Osteocyte (in vitro differentiated cells): ENCODE measurements around the gene FARS2. TPM values are rescaled to one million over a fixed set of nuclear protein-coding genes. Genes with fewer than 3 reads are reported as not detected.

ENCODE experiments used
- DNase-seq: peaks from one replicate; pipeline ENCODE4 v3.0.0; 2021; ENCODE audit warnings: mixed read lengths; ENCODE audit not compliant: unreplicated experiment; ENCODE audit errors: extremely low spot score
- H3K27ac Mint-ChIP-seq: one replicate; pipeline ENCODE4 v1.8.0; 2021; ENCODE audit warnings: mild to moderate bottlenecking, mixed read lengths; ENCODE audit not compliant: unreplicated experiment
- H3K27me3 Mint-ChIP-seq: one replicate; pipeline ENCODE4 v1.8.0; 2021; ENCODE audit warnings: mixed read lengths; ENCODE audit not compliant: unreplicated experiment
- H3K36me3 Mint-ChIP-seq: one replicate; pipeline ENCODE4 v1.8.0; 2021; ENCODE audit warnings: mixed read lengths; ENCODE audit not compliant: unreplicated experiment
- H3K4me1 Mint-ChIP-seq: one replicate; pipeline ENCODE4 v1.8.0; 2021; ENCODE audit warnings: mixed read lengths; ENCODE audit not compliant: unreplicated experiment
- H3K4me3 Mint-ChIP-seq: one replicate; pipeline ENCODE4 v1.8.0; 2021; ENCODE audit warnings: mild to moderate bottlenecking, moderate library complexity, mixed read lengths; ENCODE audit not compliant: unreplicated experiment
- H3K9me3 Mint-ChIP-seq: one replicate; pipeline ENCODE4 v1.8.0; 2021; ENCODE audit warnings: mixed read lengths; ENCODE audit not compliant: unreplicated experiment
- total RNA-seq: library from RNA; stranded (reverse); gene quantifications from 2 replicates; pipeline ENCODE4 v1.2.1, GENCODE V29; 2021
- TF ChIP-seq, protein P1 (sequence below): fragments of 200-600 bp; sonication (generic); IDR thresholded peaks from 2 replicates; pipeline ENCODE4 v1.5.0; 2021; ENCODE audit warnings: antibody characterized with exemption, mild to moderate bottlenecking, moderate library complexity

FARS2 gene
- total RNA-seq, 1 donor from 2014 or later, result 17.4 TPM

DNA sequence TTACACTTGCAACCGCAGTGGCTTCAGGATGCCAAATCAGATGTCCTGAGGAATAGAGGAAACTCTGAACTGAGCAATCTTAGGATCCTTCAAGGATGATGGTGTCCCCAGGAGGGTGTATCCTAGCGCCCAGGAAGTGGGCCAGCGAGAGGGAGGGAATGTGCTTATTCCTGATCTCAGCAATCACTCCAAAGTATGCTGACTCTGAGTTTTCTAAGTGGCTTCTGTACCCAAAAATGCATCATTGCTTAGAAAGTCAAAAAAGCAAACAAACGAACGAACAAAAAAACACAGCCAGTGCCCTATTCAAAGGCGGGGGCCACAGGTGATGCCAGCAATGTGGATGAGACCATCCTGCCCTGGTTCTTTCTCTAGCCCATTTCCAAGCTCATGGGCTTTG is 514.8 kb downstream of the FARS2 start:
- no peak for DNase-seq
- no peak overlapping the region for H3K4me3 Mint-ChIP-seq
- no peak overlapping the region for H3K27ac Mint-ChIP-seq
- no peaks in the 10 kb centered on the region for H3K36me3 Mint-ChIP-seq
- H3K4me1 Mint-ChIP-seq, result no peaks in the 10 kb centered on the region
- no peaks in the 10 kb centered on the region for H3K27me3 Mint-ChIP-seq
- H3K9me3 Mint-ChIP-seq, result no peaks in the 10 kb centered on the region
- TF ChIP-seq, protein P1, sequence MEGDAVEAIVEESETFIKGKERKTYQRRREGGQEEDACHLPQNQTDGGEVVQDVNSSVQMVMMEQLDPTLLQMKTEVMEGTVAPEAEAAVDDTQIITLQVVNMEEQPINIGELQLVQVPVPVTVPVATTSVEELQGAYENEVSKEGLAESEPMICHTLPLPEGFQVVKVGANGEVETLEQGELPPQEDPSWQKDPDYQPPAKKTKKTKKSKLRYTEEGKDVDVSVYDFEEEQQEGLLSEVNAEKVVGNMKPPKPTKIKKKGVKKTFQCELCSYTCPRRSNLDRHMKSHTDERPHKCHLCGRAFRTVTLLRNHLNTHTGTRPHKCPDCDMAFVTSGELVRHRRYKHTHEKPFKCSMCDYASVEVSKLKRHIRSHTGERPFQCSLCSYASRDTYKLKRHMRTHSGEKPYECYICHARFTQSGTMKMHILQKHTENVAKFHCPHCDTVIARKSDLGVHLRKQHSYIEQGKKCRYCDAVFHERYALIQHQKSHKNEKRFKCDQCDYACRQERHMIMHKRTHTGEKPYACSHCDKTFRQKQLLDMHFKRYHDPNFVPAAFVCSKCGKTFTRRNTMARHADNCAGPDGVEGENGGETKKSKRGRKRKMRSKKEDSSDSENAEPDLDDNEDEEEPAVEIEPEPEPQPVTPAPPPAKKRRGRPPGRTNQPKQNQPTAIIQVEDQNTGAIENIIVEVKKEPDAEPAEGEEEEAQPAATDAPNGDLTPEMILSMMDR, result no peak

DNA sequence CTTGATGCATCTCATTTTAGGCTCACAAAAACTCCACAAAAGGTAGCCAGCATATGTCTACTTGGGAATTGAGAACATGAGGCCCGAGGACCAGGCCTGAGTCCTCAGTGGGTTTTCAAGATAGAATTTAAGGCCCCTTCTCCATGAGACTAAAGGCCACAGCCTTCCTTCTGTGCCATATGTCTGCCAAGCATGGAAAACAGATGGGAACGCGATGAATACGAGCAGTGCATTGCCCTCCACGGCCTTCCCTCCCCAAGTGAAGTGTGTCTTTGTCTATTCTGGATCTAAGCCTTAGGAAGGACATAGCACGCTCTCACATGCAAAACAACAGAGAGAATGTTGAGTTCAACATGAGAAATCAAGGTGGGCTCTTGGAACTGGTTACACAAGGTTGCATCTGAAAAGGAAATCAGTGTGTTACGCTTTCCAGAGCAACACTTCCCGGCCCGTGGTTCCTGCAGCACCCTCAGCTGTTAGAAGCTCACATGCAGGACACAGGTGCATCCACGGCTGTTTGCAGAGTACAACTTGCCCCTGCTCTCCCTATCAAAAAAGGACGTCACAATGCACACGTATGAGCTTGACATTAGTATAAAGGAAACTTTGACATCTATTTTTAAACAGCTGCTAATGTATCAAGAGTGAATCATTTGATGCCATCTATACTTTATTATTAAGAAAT is 515.5 kb downstream of the FARS2 start:
- H3K9me3 Mint-ChIP-seq, result no peaks in the 10 kb centered on the region
- H3K4me3 Mint-ChIP-seq, result no peak overlapping the region
- no peaks in the 10 kb centered on the region for H3K4me1 Mint-ChIP-seq
- H3K27me3 Mint-ChIP-seq, result no peaks in the 10 kb centered on the region
- no peaks in the 10 kb centered on the region for H3K36me3 Mint-ChIP-seq
- TF ChIP-seq, protein P1, result no peak
- DNase-seq, result no peak
- H3K27ac Mint-ChIP-seq, result no peak overlapping the region

DNA sequence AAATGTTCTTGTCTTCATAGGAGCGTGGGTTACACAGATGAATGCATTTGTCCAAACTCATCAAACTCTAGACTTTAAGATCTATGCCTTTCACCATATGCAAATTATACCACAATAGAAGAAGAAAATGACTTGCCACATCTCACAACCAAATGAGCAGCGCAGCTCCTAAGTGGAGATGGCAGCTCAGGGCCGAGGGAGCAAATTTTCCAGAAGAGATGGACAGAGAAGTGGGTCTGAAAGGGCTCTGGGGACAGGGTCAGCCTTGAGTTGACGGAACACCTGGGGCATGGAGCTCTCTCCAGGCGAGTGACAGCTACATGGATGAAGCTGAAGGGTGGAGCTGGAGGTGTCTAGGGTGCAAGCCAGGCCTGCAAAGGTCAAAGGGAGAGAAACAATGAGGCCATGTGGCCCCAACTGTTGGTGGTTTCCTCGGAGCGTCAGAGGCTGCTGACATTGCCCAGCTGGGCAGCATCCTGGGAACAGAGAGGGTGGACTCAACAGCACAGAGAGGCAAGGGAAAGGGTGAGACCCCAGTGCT is 517.1 kb downstream of the FARS2 start:
- Mint-ChIP-seq H3K36me3 (no peaks in the 10 kb centered on the region), H3K9me3 (no peaks in the 10 kb centered on the region), H3K27me3 (no peaks in the 10 kb centered on the region), H3K4me3 (no peak overlapping the region), H3K27ac (no peak overlapping the region), H3K4me1 (no peaks in the 10 kb centered on the region)
- TF ChIP-seq, protein P1, result no peak
- DNase-seq, result no peak

DNA sequence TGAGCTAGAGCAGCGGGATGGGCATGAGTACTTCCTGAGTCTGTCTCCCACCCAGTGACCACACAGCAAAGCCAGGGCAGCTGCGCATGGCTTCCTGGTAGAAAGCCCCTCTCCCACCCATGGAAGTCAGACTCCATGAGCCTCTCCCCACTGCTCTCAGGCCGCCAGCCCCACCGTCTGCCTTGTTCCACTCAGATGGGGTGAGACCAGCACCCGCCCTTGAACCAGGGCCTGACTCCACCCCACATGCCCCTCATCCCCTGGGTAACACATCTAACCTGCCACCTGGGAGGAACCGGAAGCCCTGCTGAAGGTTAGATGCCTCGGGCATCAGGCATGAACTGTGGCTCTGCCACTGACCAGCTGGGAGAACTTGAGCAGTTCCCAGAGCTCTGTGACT is 517.6 kb downstream of the FARS2 start:
- Mint-ChIP-seq H3K4me1 (no peaks in the 10 kb centered on the region), H3K36me3 (no peaks in the 10 kb centered on the region), H3K9me3 (no peaks in the 10 kb centered on the region), H3K4me3 (no peak overlapping the region), H3K27ac (no peak overlapping the region), H3K27me3 (no peaks in the 10 kb centered on the region)
- DNase-seq, result no peak
- TF ChIP-seq, protein P1, result no peak

DNA sequence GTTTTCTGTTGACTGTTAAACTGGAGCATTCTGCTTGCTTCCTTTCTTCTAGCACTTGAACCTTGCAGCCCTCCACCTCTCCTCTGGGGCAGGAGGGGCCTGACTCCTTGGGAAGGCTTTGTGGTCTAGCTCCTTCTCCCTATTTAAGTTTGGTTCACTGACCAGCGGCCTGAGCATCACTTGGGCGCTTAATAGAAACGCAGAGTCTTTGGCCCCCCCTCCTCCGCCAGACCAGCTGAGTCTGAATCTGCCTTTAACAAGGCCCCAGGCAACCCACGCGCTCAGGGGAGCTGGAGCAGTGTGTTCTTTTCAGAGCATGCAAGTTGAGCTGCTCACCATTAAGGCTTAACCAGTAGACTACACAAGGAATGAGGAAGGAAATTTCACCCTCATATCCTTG is 519.7 kb downstream of the FARS2 start:
- Mint-ChIP-seq H3K4me3 (no peak overlapping the region), H3K9me3 (no peaks in the 10 kb centered on the region), H3K27me3 (no peaks in the 10 kb centered on the region), H3K36me3 (no peaks in the 10 kb centered on the region), H3K27ac (no peak overlapping the region), H3K4me1 (no peaks in the 10 kb centered on the region)
- no peak for DNase-seq
- TF ChIP-seq, protein P1, result no peak
